GM21360 (cell line): ENCODE measurements around the gene ARL3.
"Not testable (repeated sequence)": the region's sequence is repeated elsewhere in the genome, so short reads cannot be mapped to it uniquely, and the experiment has no call there.

Source experiments
- ATAC-seq: cut with Tn5 transposase; IDR thresholded peaks from one replicate; pipeline ENCODE4 v1.9.1; 2021; ENCODE audit warnings: mild to moderate bottlenecking, moderate library complexity; ENCODE audit not compliant: unreplicated experiment

ARL3 gene

GRCh38 chr10:102674566-102674965 lies 39.6 kb downstream of the ARL3 start:
- ATAC-seq, result no peak

- peak; percentile 43 for ATAC-seq
Measured at GRCh38 chr10:102673819-102674511, 40.2 kb downstream of the ARL3 start.

GRCh38 chr10:102673236-102673818 lies 40.9 kb downstream of the ARL3 start:
- ATAC-seq, result no peak

GRCh38 chr10:102670871-102671434 lies 43.2 kb downstream of the ARL3 start:
- ATAC-seq, result no peak

- no peak for ATAC-seq
Measured at GRCh38 chr10:102670065-102670670, 44.0 kb downstream of the ARL3 start.

- no peak for ATAC-seq
Measured at GRCh38 chr10:102669206-102670064, 44.8 kb downstream of the ARL3 start.

- ATAC-seq, result no peak
Measured at GRCh38 chr10:102668326-102669107, 45.7 kb downstream of the ARL3 start.

- ATAC-seq, result not testable (repeated sequence)
Measured at GRCh38 chr10:102667411-102667810, 46.8 kb downstream of the ARL3 start.

GRCh38 chr10:102665904-102666509 lies 48.2 kb downstream of the ARL3 start:
- ATAC-seq, result no peak

- no peak for ATAC-seq
Measured at GRCh38 chr10:102661658-102662028, 52.6 kb downstream of the ARL3 start.

- ATAC-seq, result peak; percentile 72
Measured at GRCh38 chr10:102660888-102661657, 53.1 kb downstream of the ARL3 start.

- no peak for ATAC-seq
Measured at GRCh38 chr10:102658802-102659201, 55.4 kb downstream of the ARL3 start.

- no peak for ATAC-seq
Measured at GRCh38 chr10:102657984-102658724, 56.0 kb downstream of the ARL3 start.

- ATAC-seq, result no peak
Measured at GRCh38 chr10:102657451-102657850, 56.7 kb downstream of the ARL3 start.

- no peak for ATAC-seq
Measured at GRCh38 chr10:102656791-102657371, 57.3 kb downstream of the ARL3 start.

- ATAC-seq, result no peak
Measured at GRCh38 chr10:102656026-102656425, 58.2 kb downstream of the ARL3 start.

- no peak for ATAC-seq
Measured at GRCh38 chr10:102654969-102655368, 59.2 kb downstream of the ARL3 start.

GRCh38 chr10:102654566-102654965 lies 59.6 kb downstream of the ARL3 start:
- ATAC-seq, result no peak
